GM19240 (cell line): Measurements from ENCODE around the gene KRTAP10-10.
"Not testable (repeated sequence)": the region's sequence is repeated elsewhere in the genome, so short reads cannot be mapped to it uniquely, and the experiment has no call there.

ENCODE experiments used
- DNase-seq: peaks from one replicate; pipeline ENCODE4 v3.0.0; 2011; ENCODE audit warnings: low spot score; ENCODE audit not compliant: insufficient read length

Gene KRTAP10-10

DNA sequence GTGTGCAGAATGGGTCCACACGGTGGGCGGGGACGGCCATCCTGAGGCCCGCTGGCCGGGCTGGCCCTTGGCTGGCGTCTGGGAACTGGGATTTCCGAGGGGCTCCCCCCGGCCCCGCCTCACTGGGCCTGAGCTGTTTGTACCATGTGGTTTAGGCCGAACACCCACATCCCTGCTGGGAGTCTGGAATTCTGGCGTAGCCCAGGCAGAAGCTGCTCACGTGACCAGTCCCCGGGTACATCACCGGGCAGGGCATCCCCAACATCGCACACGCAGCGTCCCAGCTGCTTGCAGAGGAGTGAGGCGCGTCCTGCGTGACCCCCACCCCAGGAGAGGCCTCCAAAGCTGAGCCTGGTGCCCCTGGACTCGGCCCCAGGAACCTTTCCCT lies 34.7 kb upstream of the KRTAP10-10 start:
- DNase-seq, result no peak

DNA sequence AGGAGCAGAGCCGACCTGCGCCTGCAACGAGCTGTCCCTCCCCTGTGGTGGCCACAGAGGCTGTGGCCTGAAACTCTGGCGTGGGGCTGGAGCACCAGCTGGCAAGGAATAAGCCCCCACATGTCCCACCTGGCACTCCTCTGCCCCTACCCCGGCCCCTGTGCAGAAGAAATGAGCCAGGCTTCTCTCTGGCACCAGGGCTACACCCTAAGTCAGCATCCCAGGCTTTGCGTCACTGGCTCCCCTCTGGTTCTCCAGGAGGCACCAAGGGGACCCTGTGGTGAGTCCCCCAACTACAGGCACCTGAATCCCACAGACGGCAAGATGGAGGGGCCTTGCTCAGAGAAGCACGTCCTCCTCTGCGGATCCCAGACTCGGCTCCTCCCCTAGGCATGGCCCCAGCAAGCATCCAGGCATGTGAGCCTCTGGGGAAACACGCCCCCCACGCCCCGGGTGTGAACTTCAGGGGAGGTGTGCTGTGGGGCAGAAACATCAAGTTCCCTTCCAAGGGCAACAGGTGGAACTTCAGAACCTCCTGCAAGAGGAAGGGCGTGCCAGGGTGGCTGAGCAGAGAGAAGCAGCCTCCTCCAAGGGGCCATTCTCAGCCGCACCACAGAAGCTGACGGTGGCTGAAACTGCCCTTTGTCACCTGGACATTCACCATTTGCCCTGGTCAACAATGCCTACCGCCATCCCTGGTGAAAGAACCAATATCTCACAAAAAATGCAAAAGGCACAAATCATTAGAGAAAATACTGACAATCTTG lies 33.9 kb upstream of the KRTAP10-10 start:
- DNase-seq, result no peak

GRCh38 chr21:44603911-44604310 lies 33.2 kb upstream of the KRTAP10-10 start:
- DNase-seq, result no peak

DNA sequence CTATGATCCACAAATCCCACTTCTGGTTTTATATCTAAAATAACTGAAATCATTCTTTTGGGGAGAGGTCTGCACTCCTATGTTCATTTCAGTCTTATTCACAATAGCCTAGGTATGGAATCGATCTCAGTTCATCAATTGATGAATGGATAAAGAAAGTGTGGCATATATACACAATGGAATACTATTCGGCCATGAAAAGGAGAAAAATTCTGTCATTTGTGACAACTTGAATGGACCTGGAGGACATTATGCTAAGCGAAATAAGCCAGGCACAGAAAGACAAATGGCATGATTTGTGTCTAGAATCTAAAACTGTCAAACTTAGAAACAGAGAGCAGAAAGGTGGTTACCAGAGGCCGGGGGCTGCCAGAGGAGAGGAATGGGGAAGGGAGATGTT lies 30.7 kb upstream of the KRTAP10-10 start:
- DNase-seq, result no peak

DNA sequence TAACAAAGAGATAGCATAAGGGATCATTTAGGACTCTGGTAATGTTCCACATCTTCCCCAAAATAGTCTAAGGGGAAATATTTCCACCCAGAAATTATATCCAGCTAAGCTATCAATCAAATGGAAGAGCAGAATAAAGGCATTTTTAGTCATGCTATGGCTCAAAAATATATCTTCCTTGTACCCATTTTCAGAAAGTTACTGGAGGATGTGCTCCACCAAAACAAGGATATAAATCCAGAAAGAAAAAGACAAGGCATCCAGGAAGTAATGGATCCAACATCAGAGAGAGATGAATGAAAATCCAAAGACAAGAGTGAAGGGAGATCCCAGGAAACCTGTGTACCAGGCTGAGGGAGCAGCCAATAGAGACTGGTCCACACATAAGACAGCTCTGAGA lies 28.0 kb upstream of the KRTAP10-10 start:
- DNase-seq, result no peak

GRCh38 chr21:44610157-44610843 lies 26.9 kb upstream of the KRTAP10-10 start:
- DNase-seq, result not testable (repeated sequence)

DNA sequence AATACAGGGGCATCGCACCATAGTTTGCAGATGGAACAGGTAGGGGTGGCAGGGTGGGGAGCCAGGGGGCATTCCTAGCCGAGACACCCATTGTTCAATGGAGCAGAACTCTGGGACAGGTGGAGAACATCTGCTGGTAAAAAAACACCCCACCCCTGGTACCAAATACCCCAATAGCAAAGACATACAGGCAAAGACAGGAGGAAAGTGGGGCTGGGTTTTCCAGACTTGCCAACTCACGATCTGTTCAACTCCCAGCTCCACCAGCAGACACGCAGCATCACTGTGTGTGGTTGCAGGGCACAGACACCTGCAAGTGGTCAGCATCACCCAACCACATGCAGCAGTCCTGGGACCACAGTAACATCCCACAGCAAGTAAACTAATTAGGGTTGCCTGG lies 25.6 kb upstream of the KRTAP10-10 start:
- DNase-seq, result no peak

DNA sequence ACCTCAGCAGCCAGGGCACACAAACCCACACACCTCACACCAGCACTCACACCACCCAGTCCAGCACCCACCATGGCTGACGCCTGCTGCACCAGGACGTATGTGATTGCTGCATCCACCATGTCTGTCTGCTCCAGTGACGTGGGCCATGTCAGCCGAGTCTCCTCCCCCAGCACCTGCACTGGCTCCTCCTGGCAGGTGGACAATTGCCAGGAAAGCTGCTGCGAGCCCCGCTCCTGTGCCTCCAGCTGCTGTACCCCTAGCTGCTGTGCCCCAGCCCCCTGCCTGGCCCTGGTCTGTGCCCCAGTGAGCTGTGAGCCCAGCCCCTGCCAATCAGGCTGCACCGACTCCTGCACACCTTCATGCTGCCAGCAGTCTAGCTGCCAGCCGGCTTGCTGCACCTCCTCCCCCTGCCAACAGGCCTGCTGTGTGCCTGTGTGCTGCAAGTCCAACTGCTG lies 25.1 kb upstream of the KRTAP10-10 start, which contains the start of gene KRTAP10-8:
Gene KRTAP10-8, plus strand, starts transcription at position 51 of the 458 bp plus-strand sequence. Its CDS starts 22 bp downstream, at position 73.
- no peak for DNase-seq

- DNase-seq, result no peak
Measured at GRCh38 chr21:44612669-44613229, 24.4 kb upstream of the KRTAP10-10 start.

- no peak for DNase-seq
Measured at GRCh38 chr21:44613386-44614155, 23.6 kb upstream of the KRTAP10-10 start.

DNA sequence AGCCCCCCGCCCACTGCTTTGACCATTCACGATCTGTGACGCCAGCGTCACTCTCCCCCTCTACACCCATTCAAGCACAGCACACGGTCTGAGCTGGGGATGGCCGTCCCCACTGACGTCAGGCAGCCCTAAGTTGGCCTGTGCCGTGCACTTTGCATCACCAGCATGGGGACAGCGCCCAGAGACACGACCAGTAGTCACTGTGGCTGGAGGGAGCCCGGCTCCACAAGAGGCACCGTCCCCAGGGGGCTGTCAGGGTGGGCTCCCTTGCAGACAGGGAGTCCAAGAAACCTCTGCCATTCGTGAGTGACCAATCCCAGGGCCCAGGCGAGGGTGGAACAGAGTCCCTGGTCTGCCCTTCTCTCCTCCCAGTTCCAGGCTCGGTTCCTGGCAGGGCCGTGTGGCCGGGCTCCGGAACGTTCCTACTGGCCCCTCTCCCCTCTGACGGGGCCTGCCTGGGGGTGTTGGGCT lies 23.0 kb upstream of the KRTAP10-10 start:
- no peak for DNase-seq

- DNase-seq, result no peak
Measured at GRCh38 chr21:44614961-44615391, 22.2 kb upstream of the KRTAP10-10 start.

GRCh38 chr21:44615466-44615865 lies 21.7 kb upstream of the KRTAP10-10 start:
- DNase-seq, result no peak

DNA sequence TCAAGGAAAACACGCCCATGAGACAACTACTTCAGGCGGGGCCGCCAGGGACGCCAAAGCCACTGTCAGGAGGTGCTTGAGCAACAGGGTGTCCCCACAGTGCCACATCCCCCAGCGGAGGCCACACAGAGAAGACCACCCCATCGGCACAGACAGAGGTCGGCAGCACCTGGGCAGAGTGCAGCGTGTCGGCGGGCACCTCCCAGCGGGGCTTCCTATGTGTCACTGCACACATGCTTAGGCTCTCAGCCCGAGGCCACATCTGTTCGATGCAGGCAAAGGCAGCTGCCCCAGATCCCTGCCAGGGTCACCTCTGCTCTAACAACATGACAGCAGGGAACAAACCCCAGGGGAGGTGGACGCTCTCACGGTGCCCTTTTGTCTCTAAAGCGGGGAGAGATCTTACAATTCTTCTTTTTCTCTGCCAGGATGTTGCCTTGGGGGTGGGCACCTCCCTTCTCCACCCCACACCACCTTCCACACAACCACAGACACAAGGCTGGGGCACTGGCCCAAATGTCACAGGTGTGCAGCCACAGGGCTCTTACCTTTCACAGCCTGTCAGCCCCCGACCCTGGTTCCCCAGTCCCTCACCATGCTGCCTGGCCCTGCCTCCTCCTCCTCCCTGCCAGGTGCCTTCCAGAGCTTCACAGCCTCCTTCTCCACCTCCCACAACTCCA lies 21.1 kb upstream of the KRTAP10-10 start:
- no peak for DNase-seq

- DNase-seq, result no peak
Measured at GRCh38 chr21:44616591-44616926, 20.6 kb upstream of the KRTAP10-10 start.

GRCh38 chr21:44617071-44617501 lies 20.1 kb upstream of the KRTAP10-10 start:
- no peak for DNase-seq

GRCh38 chr21:44618504-44618903 lies 18.7 kb upstream of the KRTAP10-10 start:
- DNase-seq, result no peak

GRCh38 chr21:44618909-44619308 lies 18.2 kb upstream of the KRTAP10-10 start:
- no peak for DNase-seq

GRCh38 chr21:44619886-44620285 lies 17.3 kb upstream of the KRTAP10-10 start:
- no peak for DNase-seq

GRCh38 chr21:44623575-44623974 lies 13.6 kb upstream of the KRTAP10-10 start:
- DNase-seq, result no peak

DNA sequence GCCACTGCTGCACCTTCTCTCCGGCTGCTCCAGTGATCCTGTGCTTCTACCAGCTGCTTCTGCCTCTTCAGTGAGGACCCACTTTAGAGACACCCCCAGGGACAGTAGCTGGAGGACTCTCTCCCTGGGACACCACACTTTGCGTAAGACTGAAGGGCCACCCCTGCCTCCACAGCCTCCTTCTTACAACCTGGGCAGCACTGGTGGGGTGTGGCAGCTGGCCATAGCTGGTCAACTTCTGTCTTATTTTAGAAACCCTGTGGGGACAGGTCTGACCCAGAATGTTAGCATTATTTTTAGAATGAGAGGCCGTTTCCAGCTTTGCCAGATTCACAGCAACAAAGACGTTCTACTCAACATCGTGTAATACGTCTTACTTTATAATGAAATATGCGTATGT lies 11.4 kb upstream of the KRTAP10-10 start:
- DNase-seq, result no peak
